Activated naive CD8-positive, alpha-beta T cell treated with anti-CD3 and anti-CD28 coated beads, Interleukin-2, amount 50 U/mL, for 16 hours (primary cell): ENCODE results near the gene HIC1.

Experiments used
- DNase-seq: peaks from one replicate; pipeline ENCODE4 v3.0.0-alpha.2; 2020; ENCODE audit warnings: low read depth, low spot score

HIC1 gene

DNA sequence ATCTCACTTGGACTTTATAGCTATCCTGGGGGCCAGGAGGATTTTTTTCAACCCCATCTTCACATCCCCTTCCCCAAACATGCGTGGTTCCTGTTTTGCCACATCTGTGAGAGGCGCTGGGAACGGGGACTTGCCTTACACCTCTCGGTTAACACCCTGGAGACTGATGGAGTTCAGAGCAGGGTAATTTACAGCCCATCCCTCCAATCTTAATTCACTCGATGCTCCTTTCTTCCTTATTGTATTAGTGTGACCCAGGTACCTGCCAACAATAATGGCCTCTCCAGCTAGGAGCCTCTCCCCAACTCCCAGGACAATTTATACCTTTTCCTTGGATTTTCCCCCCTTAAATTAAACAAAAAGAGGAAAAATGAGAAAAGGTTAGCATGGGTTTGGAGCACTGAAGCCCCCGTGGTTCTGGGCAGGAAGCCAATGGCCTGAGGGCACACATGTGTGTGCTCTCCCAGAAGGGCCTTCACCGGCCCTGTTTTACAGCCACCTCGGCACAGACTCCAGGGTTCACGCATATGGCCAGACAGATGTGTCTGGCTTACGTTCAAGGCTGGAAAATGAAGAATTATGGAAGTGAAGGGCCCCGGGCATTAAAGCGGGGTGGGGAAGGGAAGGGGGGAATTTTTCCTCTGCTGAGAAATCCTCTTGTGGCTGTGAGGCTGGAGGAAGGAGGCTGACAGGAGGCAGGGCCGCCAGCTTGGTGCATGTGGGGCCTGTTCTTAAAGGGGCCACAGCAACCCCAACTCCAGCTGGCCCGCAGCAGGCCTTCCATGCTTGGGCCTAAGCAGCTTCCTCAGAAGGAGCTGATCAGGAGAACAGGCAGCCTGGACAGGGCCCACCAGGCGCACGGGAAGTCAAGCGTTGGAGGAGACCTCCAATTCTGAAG, 21.4 kb downstream of the HIC1 start:
- DNase-seq = no peak

DNA sequence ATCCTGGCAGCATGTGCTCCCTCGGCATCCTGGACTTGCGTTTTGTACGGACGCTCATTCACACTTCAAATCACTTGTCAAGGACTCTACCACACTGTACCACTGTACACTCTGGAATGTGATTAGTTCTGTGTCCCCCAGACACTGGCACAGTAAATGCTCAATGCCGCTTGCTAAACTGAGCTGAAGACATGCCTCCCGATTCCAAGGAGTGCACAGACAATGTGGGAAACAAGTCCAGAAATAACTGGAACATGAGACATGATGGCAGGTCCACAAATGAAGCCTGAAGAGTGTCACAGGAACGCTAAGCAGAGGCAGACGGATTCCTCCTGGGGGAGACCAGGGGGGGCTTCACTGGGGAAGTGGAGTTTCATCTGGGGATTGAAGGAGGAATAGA, 22.1 kb downstream of the HIC1 start:
- DNase-seq = no peak

DNA sequence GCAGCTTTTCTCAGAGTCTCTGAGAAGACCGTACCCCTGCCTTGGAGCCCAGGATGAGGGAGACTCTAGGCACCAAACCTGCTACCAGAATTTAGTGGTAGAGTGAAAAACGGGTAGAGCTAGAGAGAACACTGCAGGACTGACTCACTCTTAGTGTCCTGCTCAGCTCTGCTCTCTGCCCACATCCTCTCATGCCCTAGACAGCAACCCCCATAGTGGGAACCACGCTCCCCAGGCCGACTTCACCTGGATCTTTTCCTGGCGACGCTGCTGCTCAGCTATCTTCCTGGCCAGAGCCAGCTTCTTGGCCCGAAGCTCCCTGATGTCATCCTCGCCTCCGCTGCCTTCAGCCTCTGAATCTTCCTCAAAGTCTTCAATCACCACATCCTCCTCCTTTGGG, 26.7 kb downstream of the HIC1 start:
- DNase-seq = no peak

DNA sequence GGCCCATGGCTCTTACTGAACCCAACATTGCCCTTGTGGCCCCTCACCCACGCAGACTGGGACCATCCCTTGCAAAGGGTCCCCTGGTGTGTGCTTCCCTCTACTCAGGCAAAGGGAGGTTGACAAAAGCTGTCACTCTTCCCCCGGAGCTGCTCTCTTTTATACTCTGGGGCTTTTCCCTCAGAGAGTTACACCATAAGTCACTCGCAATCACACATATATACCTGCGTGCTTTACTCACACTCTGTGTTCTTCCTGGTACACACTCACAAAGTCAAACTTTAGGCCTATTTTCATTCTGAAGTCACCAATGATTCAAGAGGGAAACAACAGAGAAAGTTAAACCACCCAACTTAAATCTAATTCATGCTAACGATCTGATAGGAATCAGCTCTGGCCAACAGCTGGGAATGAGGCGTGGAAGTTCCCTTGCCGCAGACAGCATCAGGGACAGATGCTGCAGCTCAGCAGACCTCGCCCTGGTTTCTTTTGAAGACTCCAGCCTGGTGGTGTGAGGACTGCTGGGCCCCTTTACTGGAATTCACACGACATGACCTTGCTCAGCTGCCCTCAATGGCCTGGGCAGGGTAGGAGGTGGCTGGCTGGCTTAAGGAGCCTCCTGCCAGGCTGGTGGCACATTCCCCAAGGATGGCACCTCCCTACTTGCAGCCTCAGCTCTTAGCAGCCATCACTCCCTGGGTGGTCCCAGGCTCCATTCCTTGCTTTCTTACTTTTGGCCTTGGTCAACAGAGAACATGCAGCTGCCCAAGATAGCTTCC, 27.3 kb downstream of the HIC1 start:
- no peak for DNase-seq

DNA sequence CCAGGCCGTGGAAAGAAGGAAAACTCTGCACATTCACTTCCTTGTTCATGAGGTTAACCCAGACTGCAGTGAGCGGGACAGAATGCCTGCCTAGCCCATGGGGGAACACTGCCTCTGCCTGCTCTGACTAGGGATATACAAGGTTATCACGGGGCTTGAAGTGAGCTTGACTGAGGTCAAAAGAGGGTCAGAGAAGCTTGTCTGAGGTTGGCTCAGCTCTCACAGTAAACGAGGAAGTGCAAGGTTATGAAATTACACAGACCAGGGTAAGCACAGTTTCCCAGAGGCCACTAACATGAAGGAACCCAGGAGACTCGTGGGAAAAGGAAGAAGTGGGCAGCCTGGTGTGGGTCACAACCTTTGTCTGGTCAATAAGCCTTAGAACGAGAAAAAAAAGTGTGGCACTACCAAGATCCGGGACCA, 28.7 kb downstream of the HIC1 start:
- no peak for DNase-seq

DNA sequence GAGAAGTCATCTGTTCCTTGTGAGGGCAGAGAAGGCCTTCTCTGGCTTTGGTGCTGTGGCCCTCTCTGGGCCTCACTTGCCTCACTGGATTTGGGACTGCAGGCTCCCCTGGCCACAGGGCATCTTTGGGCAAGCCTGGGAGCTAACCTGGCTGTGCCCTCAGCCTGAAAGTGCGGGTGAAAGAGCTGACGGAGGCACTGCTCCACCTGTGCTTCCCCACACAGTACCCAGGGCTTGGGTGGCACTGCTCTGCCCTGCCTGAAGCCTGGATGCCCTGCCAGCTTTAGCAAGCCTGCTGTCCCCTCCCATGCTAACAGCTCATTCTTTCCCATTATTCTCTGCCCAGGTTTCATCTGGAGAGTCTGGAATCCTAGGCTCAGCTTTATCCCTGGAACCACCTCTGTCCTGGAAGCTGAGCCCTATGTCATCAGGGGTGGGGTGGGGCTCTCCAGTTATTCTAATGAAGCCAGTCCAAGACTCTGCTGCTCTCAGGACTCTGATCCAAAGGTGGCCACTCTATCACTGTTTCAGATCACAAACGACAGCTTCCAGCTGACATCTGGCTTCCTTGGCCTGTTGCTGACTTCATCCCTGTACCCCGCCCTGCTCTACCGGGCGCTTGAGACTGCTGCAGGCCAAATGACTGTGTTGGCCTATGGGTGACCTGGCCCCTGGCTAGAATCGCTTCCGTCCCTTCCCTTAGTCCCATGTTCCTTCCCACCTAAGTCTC, 29.3 kb downstream of the HIC1 start:
- DNase-seq = no peak

DNA sequence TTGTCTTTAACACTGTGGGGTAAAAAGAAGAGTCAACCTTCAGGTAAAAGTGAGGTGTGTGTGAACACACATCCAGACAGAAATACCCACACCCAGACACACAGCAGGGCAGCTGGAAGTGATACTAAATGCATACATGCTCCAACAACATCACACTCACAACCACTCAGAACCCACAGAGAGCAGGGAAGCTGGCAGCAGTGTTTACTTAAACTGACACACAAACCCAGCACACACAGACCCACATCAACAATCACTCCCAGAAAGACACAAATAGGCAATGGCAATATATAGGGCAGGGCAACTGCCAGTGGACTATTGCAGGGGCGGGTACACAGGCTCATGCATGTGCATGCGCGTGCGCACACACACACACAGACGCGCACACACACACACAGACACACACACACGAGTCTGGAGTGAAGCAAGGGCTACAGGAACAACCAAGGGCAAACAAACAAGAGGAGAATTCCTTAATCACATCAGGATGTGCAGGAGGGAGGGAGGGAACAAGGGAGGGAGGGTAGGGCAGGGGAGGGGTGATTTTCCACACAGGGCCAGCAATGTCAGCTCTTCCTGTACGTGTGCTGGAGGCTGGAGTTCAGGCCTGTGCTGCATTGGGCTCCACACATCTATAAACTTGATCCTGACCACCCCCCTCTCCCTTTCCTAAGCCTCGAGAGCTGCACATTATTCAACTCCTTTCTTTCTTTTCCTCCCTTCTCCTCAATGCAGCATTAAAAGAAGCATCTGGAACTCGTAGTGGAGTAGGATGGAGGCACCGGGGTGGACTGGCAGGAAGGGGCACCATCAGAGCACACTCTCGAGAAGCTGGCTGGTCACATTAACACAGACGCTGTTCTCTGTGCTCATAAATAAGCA, 30.1 kb downstream of the HIC1 start:
- no peak for DNase-seq

DNA sequence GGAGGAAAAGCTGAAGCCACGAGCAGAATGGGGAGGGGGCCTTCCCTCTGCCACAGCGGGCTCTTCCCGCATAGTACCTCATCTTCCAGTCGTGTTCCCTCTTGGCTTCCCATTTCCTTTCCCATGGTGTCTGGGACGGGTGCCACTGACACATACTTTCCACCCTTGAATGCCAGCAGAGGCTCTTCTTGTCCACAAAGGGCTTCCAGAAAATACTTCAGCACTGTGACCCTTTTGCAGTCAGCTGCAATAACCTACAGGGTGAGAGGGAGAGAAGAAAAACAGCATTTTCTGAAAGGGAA, 30.7 kb downstream of the HIC1 start:
- DNase-seq = no peak

DNA sequence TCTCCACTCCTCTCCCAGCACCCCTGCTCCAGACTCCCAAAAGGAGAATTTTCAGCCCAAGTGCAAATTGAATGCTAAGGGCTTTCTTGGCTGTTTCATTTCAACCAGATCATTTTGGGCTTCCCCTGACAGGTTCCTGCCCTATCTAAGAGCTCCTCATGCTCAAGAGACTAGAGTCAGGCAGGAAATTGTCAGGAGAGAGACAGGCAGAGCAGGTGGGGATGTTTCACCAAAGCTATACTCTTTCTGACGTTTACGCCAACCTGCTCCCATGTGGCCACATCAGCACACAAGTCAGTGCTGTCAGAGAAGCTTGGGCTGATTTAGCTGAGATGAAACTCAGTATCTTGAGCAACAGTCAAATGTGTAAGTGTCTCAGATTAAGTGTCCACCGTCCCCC, 31.4 kb downstream of the HIC1 start:
- no peak for DNase-seq

DNA sequence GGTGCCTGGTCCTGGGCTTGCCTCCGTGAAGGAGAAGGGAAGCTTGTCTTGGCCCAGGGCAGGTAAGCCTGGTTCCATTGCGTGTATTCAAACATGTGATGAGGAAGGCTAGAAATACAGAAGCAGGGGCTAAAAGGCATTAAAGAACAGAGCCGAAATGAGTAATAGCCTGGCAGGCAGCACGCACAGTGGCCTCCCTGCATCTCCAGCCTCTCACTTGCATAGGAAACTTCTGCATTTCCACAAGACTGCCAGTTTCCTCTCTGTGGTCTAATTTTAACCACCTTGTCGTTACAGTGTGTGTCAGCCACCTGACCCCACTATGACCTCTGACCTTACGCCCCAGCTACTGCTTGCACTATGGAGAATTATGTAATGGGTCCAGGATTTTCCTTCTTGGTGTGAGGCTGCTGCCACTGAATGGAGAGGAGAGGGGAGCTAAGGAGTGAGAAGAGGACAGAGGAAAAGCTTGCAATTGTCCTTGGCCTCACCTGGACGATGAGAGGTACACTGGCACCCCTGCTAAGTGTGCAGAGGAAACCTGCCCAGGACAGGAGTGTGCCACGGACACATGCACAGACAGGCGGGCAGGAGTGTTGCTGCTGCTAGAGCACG, 32.8 kb downstream of the HIC1 start:
- DNase-seq = peak; percentile 30

DNA sequence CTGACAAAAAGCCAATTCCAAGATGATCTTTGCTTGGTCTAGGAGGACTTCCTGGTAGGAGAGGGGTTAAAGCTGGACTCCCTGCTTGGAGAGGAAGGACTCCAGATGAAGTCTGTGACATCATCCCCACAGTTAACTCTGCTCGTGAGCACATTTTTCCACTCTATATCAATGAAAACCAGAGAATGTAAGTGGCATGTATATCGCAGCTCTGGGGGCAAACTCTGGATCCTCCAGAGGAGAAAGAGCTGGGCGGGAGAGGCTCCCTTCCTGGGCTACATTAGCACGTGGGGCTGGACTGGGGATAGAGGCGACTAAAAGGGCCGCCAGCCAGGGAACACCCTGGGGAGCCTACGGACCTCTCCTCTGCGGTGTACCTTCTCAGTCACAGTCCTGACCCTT, 34.1 kb downstream of the HIC1 start:
- no peak for DNase-seq

DNA sequence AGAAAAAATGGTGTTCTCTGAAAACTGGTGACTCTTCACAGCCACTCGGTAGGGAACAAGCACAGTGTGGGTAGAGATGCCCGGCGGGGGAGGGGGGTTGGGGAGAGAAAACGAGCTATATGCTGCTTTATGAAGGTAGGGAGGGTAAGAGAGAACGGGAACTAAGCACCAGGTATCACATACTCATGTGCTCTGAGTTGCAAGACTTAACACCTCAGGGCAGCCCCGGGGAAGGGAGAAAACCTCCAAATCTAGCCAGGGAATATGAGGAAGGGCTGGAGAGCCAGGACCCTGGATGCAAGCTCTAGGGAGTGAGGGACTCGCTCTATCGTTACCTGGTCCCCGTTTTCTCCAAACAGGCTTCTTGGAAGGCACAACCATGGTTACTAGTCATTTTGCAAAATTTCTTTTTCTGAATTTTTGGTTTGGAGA, 35.3 kb downstream of the HIC1 start:
- DNase-seq = no peak

DNA sequence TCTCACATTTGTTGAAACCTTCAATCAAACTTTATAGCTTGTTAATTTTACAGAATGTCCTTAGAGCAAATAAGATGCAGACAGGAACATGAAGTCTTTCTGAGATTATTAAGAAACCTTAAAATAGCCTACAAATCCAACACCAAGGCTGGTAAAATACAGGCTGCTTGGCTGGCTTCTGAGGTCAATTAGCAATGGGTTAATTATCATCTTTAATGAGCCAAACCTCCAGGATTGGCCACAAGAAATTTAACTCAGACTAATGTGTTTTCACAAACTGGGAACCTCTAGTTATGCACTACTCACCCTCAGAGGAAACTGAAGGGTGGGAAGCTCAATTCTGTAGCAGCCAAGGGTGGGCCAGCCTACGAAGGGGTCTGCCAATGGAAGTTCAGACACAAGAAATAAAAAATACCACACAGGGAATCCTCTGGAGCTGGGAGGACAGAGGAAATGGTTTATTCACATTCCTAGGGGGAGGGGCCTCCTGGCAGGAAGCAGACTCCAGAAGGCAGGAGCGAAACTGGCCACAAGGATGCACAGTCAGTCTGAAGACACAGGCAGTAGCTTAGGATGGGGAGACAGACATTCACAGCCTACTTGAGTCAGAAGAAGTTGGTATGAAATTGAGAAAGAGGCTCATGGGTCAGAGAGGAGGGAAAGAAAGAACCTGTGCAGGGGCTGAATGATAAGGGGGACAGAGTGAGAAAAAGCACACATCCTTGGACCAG, 36.1 kb downstream of the HIC1 start:
- DNase-seq = no peak

DNA sequence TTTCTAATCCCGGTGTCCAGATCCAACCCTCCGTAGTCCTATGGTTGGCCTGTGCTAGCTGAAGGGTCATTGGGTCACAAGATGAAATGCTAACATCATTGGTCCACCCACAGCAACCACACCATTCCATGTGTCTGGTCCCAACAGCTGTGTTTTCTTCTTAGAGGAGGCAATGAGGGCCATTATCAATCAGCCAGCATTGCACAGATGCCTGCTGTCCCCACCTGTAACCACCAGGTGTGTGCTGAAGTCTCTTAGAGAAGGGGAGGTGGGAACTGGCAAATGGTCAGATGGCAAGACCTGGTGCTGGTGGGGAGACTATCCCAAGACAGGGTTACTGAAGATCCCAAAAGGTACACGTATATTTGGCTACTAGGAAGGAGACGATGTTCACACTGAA, 37.4 kb downstream of the HIC1 start:
- no peak for DNase-seq

DNA sequence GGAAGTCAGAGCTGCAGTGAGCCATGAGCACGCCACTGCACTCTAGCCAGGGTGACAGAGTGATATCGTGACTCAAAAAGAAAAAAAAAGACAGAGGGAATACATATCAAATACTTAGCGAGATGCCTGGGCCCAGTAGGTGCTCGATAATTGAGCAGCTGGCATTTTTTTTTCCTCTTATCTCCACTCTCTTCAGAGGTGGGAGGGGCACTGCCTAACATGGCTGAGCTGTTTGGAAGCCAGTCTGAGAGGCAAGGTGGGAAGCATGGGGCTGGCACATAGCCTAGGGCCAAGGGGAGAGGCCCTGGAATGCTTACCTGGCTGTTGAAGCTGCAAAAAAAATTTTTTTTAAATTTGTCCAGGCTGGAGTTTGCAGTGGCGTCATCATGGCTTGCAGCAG, 38.4 kb downstream of the HIC1 start:
- no peak for DNase-seq

DNA sequence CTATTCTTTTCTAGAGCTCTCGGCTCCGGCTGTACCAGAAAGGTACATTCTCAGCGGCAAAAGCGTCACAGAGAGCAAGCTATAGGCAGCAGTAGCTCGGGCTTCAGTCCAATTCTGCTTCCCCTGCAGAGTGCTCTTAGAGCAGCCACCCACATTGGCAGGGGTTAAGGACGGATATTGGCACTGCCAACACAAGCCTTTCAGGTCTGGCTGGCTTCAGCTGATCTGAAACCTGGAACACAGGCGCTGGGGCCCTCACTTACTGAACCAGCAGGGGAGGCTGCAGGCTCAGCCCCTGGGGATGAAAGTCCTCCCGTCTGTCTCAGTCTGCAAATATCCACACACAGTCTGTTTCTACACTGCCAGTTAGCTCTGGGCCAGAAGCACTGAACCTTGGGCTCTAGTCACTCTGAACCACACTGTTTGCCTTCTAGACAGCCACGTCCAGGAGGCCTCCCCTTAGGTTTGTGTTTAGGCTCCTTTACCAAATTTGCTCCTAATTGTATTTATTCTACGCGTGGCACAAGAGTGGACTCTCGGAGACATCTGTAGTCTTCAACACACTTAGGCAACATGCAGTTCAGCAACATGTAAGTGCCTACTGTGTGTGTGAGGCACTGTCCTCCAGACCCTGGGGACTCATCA, 40.1 kb downstream of the HIC1 start:
- DNase-seq = no peak

DNA sequence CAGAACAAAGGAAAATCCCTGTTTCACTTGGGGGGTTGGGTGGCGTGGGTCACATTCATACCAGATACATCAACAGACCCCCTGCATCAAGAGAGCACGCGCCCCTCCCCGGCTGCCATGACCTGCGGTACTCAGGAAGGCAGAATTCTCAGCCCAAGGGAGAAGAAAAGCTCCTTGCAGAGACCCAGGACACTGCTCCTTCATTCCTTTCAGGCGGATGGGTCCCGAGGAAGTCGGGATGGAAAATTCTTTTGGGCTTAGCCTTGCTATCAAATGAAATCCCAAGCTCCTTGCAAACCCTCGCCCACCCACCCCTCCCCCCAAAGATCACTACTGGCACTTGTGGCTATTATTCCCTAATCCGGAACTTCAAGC, 40.6 kb downstream of the HIC1 start:
- DNase-seq = no peak

DNA sequence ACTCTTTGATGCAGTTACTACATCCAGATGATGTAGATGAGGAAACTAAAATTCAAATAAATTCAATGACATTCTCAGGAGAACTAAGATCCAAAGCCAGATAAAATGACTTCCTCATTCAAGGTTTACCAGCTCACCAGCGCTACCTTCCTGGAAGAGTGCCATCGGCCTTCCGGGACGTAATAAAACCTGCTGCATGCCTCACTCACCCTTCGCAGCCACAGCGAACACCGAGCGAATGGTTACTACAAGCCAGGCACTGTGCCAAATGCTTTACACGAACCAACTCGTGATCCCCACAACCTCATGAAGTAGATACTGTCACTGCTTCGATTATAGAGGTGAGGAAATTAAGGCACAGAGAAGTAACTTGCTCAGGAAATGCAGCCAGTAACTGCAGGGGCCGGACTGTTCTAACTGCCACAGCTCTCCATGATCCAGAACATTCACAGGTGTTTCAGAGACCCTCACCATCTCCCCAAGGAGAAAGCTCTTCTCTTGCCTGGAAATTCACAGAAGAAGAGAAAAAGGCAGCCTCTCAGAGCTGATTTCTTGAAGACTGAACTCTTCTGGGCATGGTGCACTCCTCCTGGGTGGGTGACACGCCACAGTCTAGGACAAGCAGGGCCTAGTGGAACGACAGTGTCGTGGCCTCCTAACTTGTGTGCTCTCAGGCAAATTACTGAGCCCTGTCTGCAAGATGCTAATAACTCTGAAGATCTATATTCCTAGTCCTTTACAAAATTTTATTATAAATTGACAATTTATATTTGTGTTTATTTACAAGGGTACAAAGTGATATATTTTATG, 46.8 kb downstream of the HIC1 start:
- no peak for DNase-seq
